CD4-positive, alpha-beta T cell treated with Interleukin-17A for 1 hour (primary cell): ENCODE data around the gene CLDN6.

Experiments used
- DNase-seq: peaks from one replicate; pipeline ENCODE4 v3.0.0-alpha.2; 2020

The CLDN6 gene

GRCh38 chr16:2968368-2968737 is 49.6 kb downstream of the CLDN6 start:
- DNase-seq = no peak

GRCh38 chr16:2967721-2968161 is 50.2 kb downstream of the CLDN6 start:
- DNase-seq = no peak

DNA sequence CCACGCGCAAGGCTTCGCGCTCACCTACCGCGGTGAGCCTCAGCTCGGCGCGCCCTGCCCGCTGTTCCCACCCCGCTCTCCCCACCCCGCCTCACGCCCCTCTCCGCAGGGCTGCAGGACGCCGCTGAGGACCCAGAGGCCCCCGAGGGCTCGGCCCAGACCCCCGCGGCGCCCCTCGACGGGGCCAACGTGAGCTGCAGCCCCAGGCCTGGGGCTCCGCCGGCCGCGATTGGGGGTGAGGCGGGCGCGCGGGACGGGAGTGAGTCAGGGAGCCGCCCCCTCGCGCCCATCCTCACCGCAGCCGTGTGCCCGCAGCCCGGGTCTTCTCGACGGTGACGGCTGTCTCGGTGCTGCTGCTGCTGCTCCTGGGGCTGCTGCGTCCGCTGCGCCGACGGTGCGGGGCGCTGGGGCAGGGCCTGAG is 50.8 kb downstream of the CLDN6 start:
- no peak for DNase-seq

GRCh38 chr16:2966808-2967191 is 51.2 kb downstream of the CLDN6 start:
- no peak for DNase-seq

GRCh38 chr16:2966043-2966807 is 51.8 kb downstream of the CLDN6 start:
- no peak for DNase-seq
